DOHH2 (cell line): Measurements from ENCODE around the gene PGBD5.

Source experiments
- EZH2phosphoT487 ChIP-seq: fragments of 200-600 bp; sonication (generic); IDR thresholded peaks from 2 replicates; pipeline ENCODE4 v1.6.1; 2017; ENCODE audit warnings: borderline replicate concordance, mild to moderate bottlenecking, antibody characterized with exemption, low read length, moderate library complexity, mixed read lengths
- TF ChIP-seq, protein P1 (sequence below): fragments of 200-600 bp; sonication (generic); IDR thresholded peaks from one replicate; pipeline ENCODE4 v1.5.1; 2014; ENCODE audit warnings: antibody characterized with exemption, mild to moderate bottlenecking, low read depth, low read length; ENCODE audit not compliant: poor library complexity, severe bottlenecking

DNA sequence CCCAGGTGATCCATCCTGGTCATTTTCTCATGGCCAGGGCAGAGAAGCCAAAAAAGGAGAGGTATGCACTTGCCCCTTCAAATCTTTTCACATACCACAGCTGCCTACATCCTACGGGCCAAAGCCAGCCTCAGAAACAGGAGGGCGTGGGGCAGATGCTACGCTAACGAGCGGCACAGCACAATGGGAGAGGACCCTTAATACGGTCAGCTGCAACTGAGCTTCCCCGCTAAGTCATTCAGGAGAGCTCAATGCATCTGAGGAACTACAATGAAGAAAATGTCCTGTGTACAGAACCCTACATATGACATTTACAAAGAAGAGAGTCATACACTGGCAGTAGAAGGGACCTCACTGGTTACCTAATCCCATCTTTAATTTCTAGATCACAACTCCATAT is 78.2 kb downstream of the PGBD5 start:
- TF ChIP-seq, protein P1, sequence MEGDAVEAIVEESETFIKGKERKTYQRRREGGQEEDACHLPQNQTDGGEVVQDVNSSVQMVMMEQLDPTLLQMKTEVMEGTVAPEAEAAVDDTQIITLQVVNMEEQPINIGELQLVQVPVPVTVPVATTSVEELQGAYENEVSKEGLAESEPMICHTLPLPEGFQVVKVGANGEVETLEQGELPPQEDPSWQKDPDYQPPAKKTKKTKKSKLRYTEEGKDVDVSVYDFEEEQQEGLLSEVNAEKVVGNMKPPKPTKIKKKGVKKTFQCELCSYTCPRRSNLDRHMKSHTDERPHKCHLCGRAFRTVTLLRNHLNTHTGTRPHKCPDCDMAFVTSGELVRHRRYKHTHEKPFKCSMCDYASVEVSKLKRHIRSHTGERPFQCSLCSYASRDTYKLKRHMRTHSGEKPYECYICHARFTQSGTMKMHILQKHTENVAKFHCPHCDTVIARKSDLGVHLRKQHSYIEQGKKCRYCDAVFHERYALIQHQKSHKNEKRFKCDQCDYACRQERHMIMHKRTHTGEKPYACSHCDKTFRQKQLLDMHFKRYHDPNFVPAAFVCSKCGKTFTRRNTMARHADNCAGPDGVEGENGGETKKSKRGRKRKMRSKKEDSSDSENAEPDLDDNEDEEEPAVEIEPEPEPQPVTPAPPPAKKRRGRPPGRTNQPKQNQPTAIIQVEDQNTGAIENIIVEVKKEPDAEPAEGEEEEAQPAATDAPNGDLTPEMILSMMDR = no peak
- TF ChIP-seq EZH2phosphoT487 = no peak
